Mucosa of gallbladder (tissue), 1 donor: Measurements from ENCODE around the gene RGS18. TPM values are rescaled to one million over a fixed set of nuclear protein-coding genes. Genes with fewer than 3 reads are reported as not detected.
"Not testable (repeated sequence)": the region's sequence is repeated elsewhere in the genome, so short reads cannot be mapped to it uniquely, and the experiment has no call there.

Source experiments
- DNase-seq: peaks from one replicate; pipeline ENCODE4 v3.0.0-alpha.2; 2020; ENCODE audit warnings: low spot score
- total RNA-seq: library from RNA; stranded (reverse); gene quantifications from one replicate; pipeline ENCODE4 v1.2.1, GENCODE V29; 2021
- donor health status: DM: no; HTN: no; CAD: no.

The RGS18 gene, protein sequence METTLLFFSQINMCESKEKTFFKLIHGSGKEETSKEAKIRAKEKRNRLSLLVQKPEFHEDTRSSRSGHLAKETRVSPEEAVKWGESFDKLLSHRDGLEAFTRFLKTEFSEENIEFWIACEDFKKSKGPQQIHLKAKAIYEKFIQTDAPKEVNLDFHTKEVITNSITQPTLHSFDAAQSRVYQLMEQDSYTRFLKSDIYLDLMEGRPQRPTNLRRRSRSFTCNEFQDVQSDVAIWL
- total RNA-seq, result 2.4 TPM

GRCh38 chr1:192158181-192158580 is at the start of gene RGS18:
RGS18 (plus strand) TSS chr1:192158462; CDS start chr1:192158638, 176 bp downstream.
- DNase-seq, result no peak

DNA sequence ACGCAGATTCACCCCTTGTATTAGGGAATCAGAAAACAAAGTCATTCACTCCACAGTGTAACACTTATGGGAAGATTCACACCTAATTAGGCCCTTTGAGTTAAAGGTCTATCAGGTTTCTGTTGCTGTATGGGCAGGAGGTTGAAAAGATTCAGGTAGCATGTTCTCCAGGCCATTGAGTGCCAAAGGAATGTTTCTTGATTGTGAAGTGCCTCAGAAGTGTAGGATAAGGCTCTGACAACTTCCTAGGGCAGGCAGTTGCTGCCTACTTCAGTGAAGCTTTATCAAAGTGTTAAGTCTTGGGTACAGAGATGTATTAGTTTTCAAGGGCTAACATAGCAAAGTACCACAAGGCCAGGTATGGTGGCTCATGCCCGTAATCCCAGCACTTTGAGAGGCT is 48.7 kb upstream of the RGS18 start:
- DNase-seq, result no peak

- DNase-seq, result no peak
These were observed 43.3 kb upstream of the RGS18 start for GRCh38 chr1:192115000-192115399.

- no peak for DNase-seq
These were observed 39.3 kb upstream of the RGS18 start for GRCh38 chr1:192118881-192119405.

DNA sequence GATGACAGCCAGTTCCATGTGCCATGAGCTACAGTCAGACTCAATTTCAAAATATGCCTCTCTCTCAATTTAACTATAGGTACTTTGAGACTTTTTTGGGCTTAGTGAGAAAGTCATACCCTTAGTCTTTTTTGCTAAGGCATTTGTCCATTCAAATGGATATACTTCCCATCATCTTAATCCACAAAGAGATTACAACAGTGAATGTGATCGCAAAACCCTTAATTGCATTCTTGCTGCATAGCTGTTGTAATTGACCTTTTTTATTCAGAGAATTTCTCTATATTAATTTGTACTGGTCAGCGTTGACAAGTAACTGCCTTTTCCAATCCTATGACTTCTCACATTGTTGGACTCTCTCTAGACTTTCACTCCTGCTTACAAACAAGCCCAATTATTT is 38.6 kb upstream of the RGS18 start:
- DNase-seq, result no peak

DNA sequence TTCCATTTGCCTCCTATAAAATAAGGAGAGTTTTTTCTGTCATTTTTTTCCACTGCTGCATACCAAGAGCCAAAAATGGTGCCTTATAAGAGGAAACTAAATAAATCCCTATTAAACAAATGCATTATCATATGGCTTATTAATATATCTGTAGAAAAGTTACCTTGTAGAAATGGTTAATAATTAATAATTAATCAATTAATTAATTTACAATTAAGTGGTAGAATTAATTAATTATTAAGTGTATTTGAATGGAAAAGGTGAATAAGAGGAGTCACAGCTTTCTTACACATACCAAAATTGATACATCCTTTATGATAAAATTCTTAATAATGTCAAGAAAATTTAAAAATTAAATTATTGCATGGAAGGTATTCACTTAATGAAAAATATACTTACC is 35.6 kb upstream of the RGS18 start:
- no peak for DNase-seq

DNA sequence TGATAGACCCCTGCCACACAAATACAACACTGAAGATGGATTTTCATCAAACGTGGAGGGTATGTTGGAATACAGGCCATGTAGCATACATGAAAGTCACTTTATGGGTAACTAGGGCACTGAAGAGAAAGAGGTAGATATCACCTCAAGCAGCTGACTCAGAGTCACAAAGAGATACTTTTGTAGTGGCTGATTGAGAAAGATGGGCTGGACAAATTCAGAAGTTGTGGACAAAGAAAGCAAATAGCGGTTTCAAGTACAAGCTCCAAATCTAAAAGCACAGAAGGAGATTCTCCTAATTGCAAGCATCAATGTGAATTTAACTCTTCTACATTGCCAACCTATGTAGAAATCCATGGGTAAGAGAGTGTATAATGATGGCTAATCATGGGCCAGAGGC is 35.0 kb upstream of the RGS18 start:
- DNase-seq, result no peak

DNA sequence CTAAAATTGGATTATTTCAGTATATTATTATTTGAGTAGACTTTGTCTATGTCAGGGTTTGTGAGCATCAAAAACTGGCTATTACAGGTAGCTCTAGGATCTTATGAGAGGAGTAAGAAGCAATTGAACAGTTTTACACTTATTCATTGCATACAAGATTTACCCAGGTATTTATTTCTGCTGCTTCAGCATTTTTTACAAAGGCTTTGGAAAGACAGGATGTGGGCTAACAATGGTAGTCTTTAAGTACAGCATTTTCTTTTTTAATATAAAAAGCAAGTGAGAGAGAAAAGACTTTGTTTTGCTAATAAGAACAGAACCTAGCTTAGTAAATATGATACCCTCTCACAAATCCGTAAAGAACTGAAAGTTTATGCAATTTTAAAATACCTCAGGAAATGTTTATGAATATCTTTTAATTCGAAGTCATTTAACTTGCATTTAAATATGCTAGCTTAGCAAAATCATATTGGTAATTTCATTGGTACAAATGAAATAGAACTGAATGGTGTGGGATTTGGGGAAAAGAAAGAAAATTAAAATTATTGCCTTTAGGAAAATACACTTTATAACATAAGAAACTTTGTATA is 32.1 kb upstream of the RGS18 start:
- no peak for DNase-seq

GRCh38 chr1:192130175-192130574 is 28.1 kb upstream of the RGS18 start:
- DNase-seq, result no peak

DNA sequence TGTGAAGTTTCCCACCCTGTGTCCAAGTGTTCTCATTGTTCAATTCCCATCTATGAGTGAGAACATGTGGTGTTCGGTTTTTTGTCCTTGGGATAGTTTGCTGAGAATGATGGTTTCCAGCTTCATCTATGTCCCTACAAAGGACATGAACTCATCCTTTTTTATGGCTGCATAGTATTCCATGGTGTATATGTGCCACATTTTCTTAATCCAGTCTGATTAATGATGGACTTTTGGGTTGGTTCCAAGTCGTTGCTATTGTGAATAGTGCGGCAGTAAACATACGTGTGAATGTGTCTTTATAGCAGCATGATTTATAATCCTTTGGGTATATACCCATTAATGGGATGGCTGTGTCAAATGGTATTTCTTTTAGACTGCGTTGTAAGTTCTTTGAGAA is 27.4 kb upstream of the RGS18 start:
- DNase-seq, result not testable (repeated sequence)

DNA sequence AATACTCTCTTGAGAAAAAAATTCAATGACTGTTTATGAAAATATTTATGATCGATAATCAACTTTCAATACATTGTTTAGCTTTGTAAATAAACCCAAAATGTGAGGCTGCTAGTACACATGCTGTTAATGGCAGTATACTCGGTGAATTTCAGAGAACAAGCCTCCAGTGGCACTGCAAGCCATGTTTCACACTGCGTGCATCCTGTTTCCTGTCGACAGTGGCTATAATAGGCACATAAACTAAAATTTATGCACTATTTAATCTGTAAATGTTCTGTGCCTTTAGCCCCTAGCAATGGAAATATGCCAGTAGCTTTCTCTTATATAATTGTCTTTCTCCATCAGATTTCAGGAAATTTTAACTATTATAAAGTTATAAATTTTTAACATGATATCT is 26.3 kb upstream of the RGS18 start:
- DNase-seq, result no peak

- no peak for DNase-seq
These were observed 24.8 kb upstream of the RGS18 start for GRCh38 chr1:192133350-192133926.

DNA sequence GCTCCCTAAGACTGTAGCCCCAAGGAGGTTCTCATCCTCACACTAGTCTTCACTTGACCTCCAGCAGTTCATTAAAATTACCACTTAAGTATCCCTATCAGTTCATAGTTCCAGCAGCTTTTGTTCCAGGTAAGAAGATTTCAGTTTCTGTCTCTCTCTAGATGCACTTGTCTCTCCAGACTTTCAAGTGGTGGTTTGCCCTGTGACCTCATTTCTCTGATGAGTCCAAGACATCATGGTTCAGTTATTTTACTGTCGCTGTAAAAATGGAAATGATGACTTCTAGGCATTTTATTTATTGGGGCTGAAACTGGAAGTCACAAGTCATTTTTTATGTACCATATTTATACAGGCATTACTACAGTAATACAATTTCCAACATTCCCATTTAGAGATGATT is 17.9 kb upstream of the RGS18 start:
- DNase-seq, result no peak

- no peak for DNase-seq
These were observed 11.0 kb upstream of the RGS18 start for GRCh38 chr1:192147221-192147620.

DNA sequence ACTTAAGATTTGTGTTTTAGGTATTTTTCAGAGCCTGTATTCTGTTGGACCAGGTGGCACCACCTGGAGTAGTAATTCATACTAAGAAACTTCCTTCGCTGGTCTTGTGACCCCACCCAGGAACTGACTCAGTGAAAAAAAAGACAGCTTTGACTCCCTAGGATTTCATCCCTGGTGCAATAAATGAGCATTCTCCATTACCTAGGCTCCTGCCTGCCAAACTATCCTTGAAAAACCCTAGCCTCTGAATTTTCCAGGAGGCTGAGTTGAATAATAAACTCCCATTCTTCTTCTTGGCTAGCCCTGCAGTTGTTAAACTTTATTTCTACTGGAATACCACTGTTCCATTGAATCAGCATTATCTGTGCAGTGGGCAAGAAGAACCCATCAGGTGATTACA is 10.6 kb upstream of the RGS18 start:
- no peak for DNase-seq

DNA sequence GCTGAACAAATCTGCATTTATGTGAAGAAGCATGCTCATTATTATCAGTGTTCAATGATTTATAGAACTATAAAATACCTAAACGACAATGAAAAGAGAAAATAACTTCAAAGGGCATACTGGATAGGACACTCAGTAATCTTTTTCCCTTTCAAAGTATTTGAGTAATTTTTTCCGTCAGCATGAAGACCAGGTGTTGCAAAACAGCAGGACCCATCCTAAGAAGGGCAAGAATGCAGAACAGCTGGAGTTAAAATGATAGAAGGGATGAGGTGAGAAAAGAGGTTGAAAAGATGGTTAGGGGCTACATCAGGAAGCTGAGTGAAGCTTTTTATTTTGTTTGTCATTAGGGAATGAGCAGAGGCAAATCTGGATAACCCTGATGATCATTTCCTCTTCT is 7.1 kb upstream of the RGS18 start:
- no peak for DNase-seq

GRCh38 chr1:192153276-192153675 is 5.0 kb upstream of the RGS18 start:
- no peak for DNase-seq

DNA sequence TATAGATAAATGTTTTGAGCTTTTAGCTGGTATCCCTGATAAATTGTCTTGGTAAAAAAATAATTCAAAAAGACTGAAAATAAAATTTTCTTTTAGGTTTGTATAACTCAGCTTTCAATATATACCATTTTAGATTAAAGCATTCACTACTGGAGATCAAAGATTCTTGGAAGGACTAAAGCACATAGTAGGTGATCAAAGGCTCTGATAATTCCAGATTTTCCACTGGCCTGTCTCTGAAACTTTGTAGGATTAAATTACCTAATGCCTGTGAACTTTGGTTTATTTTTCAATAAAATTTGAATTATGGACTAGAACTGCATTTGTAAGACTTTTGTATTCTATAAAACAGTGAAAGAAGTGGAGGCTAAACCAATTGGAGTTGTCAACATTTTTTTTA is 1.2 kb upstream of the RGS18 start:
- DNase-seq, result no peak

DNA sequence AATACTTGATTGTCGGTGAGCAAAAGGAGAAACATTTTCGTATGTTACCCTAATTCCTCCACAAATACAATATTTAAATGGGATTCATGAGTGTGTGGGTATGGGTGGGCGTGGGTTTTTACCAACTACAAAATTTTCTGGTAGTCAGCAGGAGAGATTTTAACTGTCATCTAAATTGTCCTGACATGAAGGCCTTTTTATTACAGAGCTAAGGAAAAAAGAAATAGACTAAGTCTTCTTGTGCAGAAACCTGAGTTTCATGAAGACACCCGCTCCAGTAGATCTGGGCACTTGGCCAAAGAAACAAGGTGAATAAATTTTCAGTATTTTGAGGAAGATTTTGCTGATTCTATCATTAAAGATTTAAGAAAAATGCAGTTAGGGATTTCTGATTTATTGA is 752 bp downstream of the RGS18 start:
- no peak for DNase-seq

GRCh38 chr1:192159781-192160180 is 1.5 kb downstream of the RGS18 start:
- no peak for DNase-seq

- DNase-seq, result no peak
These were observed 1.9 kb downstream of the RGS18 start for GRCh38 chr1:192160196-192160595.

DNA sequence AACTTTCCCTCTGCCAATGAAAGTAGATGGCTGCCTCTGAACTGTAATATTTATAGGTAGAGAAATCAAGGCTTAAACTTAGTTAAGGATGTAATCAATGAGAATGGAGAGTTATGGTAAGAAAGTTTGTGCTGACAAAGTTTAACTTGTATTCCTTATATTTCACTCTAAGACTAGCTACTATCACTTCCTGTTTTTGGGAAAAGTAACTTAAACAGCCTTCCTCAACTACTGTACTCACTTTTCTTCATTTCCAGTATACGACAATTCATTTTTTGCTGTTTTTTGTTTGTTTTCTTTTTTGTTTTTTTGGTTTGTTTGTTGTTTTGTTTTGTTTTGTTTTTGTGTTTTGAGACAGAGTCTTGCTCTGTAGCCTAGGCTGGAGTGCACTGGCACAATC is 3.7 kb downstream of the RGS18 start:
- DNase-seq, result no peak

GRCh38 chr1:192162376-192162775 is 4.1 kb downstream of the RGS18 start:
- no peak for DNase-seq
